ENCODE data around the gene ANKRD36C. TPM values are rescaled to one million over a fixed set of nuclear protein-coding genes. Genes with fewer than 3 reads are reported as not detected.
"Not testable (repeated sequence)": the region's sequence is repeated elsewhere in the genome, so short reads cannot be mapped to it uniquely, and the experiment has no call there.

The ANKRD36C gene
- polyA plus RNA-seq, 1 donor (not counting 4 experiments of a cell fraction or from before 2014, with no cell fraction given), result 7.4 TPM

- H3K4me3 ChIP-seq (ENCODE audit: control insufficient read depth in 2 of 3, extremely low read depth in 1 of 3, insufficient read depth in 2 of 3, low read depth in 1 of 3, low read length in 3 of 3); H3K9me1 ChIP-seq (ENCODE audit: control insufficient read depth, extremely low read depth, insufficient read depth, low read length); H3K36me3 ChIP-seq (ENCODE audit: control insufficient read depth in 2 of 2, extremely low read depth in 1 of 2, insufficient read depth in 2 of 2, low read length in 2 of 2); H3K27me3 ChIP-seq (ENCODE audit: control insufficient read depth, extremely low read depth, insufficient read depth, low read length); DNase-seq (ENCODE audit: low read depth, low spot score); H3K9ac ChIP-seq (ENCODE audit: control insufficient read depth, extremely low read depth, insufficient read depth, low read length); H3K4me1 ChIP-seq (ENCODE audit: control insufficient read depth, extremely low read depth, insufficient read depth, low read length); H3K27ac ChIP-seq (ENCODE audit: control insufficient read depth, insufficient read depth, low read length); H3K9me3 ChIP-seq (ENCODE audit: control insufficient read depth, low read depth, low read length); H2AFZ ChIP-seq (ENCODE audit: control insufficient read depth, low read length); H3K79me2 ChIP-seq (ENCODE audit: control insufficient read depth, insufficient read depth, low read length); dilution Hi-C loops (cut with MboI; ENCODE audit: extremely low pct_ligation_motif_present, low sequenced_read_pairs); H4K20me1 ChIP-seq (ENCODE audit: control insufficient read depth, extremely low read depth, insufficient read depth, low read length); FAIRE-seq: not testable (repeated sequence)
- peak overlapping the region; percentile 30 for H3K4me2 ChIP-seq (ENCODE audit: control insufficient read depth, extremely low read depth, insufficient read depth, low read depth, low read length)
Observed at GRCh38 chr2:95911431-95911830, 80.2 kb downstream of the ANKRD36C start.

GRCh38 chr2:95894443-95894842, 97.2 kb downstream of the ANKRD36C start:
- H3K27me3 ChIP-seq (ENCODE audit: control insufficient read depth, extremely low read depth, insufficient read depth, low read length); H3K4me1 ChIP-seq (ENCODE audit: control insufficient read depth, extremely low read depth, insufficient read depth, low read length); H3K36me3 ChIP-seq (ENCODE audit: control insufficient read depth in 2 of 2, extremely low read depth in 1 of 2, insufficient read depth in 2 of 2, low read length in 2 of 2); H2AFZ ChIP-seq (ENCODE audit: control insufficient read depth, low read length); H3K4me2 ChIP-seq (ENCODE audit: control insufficient read depth, extremely low read depth, insufficient read depth, low read depth, low read length); H3K4me3 ChIP-seq (ENCODE audit: control insufficient read depth in 2 of 3, extremely low read depth in 1 of 3, insufficient read depth in 2 of 3, low read depth in 1 of 3, low read length in 3 of 3); dilution Hi-C loops (cut with MboI; ENCODE audit: extremely low pct_ligation_motif_present, low sequenced_read_pairs); H4K20me1 ChIP-seq (ENCODE audit: control insufficient read depth, extremely low read depth, insufficient read depth, low read length); H3K79me2 ChIP-seq (ENCODE audit: control insufficient read depth, insufficient read depth, low read length); H3K27ac ChIP-seq (ENCODE audit: control insufficient read depth, insufficient read depth, low read length); FAIRE-seq; H3K9me3 ChIP-seq (ENCODE audit: control insufficient read depth, low read depth, low read length); H3K9me1 ChIP-seq (ENCODE audit: control insufficient read depth, extremely low read depth, insufficient read depth, low read length); DNase-seq (ENCODE audit: low read depth, low spot score); H3K9ac ChIP-seq (ENCODE audit: control insufficient read depth, extremely low read depth, insufficient read depth, low read length): not testable (repeated sequence)

- FAIRE-seq; H3K9me1 ChIP-seq (ENCODE audit: control insufficient read depth, extremely low read depth, insufficient read depth, low read length); H3K4me2 ChIP-seq (ENCODE audit: control insufficient read depth, extremely low read depth, insufficient read depth, low read depth, low read length); H3K4me3 ChIP-seq (ENCODE audit: control insufficient read depth in 2 of 3, extremely low read depth in 1 of 3, insufficient read depth in 2 of 3, low read depth in 1 of 3, low read length in 3 of 3); H3K36me3 ChIP-seq (ENCODE audit: control insufficient read depth in 2 of 2, extremely low read depth in 1 of 2, insufficient read depth in 2 of 2, low read length in 2 of 2); H3K79me2 ChIP-seq (ENCODE audit: control insufficient read depth, insufficient read depth, low read length); H2AFZ ChIP-seq (ENCODE audit: control insufficient read depth, low read length); dilution Hi-C loops (cut with MboI; ENCODE audit: extremely low pct_ligation_motif_present, low sequenced_read_pairs); H4K20me1 ChIP-seq (ENCODE audit: control insufficient read depth, extremely low read depth, insufficient read depth, low read length); H3K27me3 ChIP-seq (ENCODE audit: control insufficient read depth, extremely low read depth, insufficient read depth, low read length); H3K27ac ChIP-seq (ENCODE audit: control insufficient read depth, insufficient read depth, low read length); DNase-seq (ENCODE audit: low read depth, low spot score); H3K9me3 ChIP-seq (ENCODE audit: control insufficient read depth, low read depth, low read length); H3K9ac ChIP-seq (ENCODE audit: control insufficient read depth, extremely low read depth, insufficient read depth, low read length); H3K4me1 ChIP-seq (ENCODE audit: control insufficient read depth, extremely low read depth, insufficient read depth, low read length): not testable (repeated sequence)
Observed at GRCh38 chr2:95867929-95868328, 123.7 kb downstream of the ANKRD36C start.

- H3K27me3 ChIP-seq (ENCODE audit: control insufficient read depth, extremely low read depth, insufficient read depth, low read length); H3K9me1 ChIP-seq (ENCODE audit: control insufficient read depth, extremely low read depth, insufficient read depth, low read length); H3K4me1 ChIP-seq (ENCODE audit: control insufficient read depth, extremely low read depth, insufficient read depth, low read length); H3K27ac ChIP-seq (ENCODE audit: control insufficient read depth, insufficient read depth, low read length); H3K9me3 ChIP-seq (ENCODE audit: control insufficient read depth, low read depth, low read length); H3K4me3 ChIP-seq (ENCODE audit: control insufficient read depth in 2 of 3, extremely low read depth in 1 of 3, insufficient read depth in 2 of 3, low read depth in 1 of 3, low read length in 3 of 3); FAIRE-seq; dilution Hi-C loops (cut with MboI; ENCODE audit: extremely low pct_ligation_motif_present, low sequenced_read_pairs); H4K20me1 ChIP-seq (ENCODE audit: control insufficient read depth, extremely low read depth, insufficient read depth, low read length); H3K4me2 ChIP-seq (ENCODE audit: control insufficient read depth, extremely low read depth, insufficient read depth, low read depth, low read length); H3K9ac ChIP-seq (ENCODE audit: control insufficient read depth, extremely low read depth, insufficient read depth, low read length); DNase-seq (ENCODE audit: low read depth, low spot score); H3K36me3 ChIP-seq (ENCODE audit: control insufficient read depth in 2 of 2, extremely low read depth in 1 of 2, insufficient read depth in 2 of 2, low read length in 2 of 2); H2AFZ ChIP-seq (ENCODE audit: control insufficient read depth, low read length); H3K79me2 ChIP-seq (ENCODE audit: control insufficient read depth, insufficient read depth, low read length): not testable (repeated sequence)
Observed at GRCh38 chr2:95867047-95867677, 124.5 kb downstream of the ANKRD36C start.

GRCh38 chr2:95862121-95862520, 129.5 kb downstream of the ANKRD36C start:
- H3K4me2 ChIP-seq (ENCODE audit: control insufficient read depth, extremely low read depth, insufficient read depth, low read depth, low read length); DNase-seq (ENCODE audit: low read depth, low spot score); H3K4me1 ChIP-seq (ENCODE audit: control insufficient read depth, extremely low read depth, insufficient read depth, low read length); H3K9ac ChIP-seq (ENCODE audit: control insufficient read depth, extremely low read depth, insufficient read depth, low read length); H3K9me3 ChIP-seq (ENCODE audit: control insufficient read depth, low read depth, low read length); H3K4me3 ChIP-seq (ENCODE audit: control insufficient read depth in 2 of 3, extremely low read depth in 1 of 3, insufficient read depth in 2 of 3, low read depth in 1 of 3, low read length in 3 of 3); H3K27ac ChIP-seq (ENCODE audit: control insufficient read depth, insufficient read depth, low read length); H3K36me3 ChIP-seq (ENCODE audit: control insufficient read depth in 2 of 2, extremely low read depth in 1 of 2, insufficient read depth in 2 of 2, low read length in 2 of 2); H4K20me1 ChIP-seq (ENCODE audit: control insufficient read depth, extremely low read depth, insufficient read depth, low read length); H2AFZ ChIP-seq (ENCODE audit: control insufficient read depth, low read length); H3K9me1 ChIP-seq (ENCODE audit: control insufficient read depth, extremely low read depth, insufficient read depth, low read length); H3K79me2 ChIP-seq (ENCODE audit: control insufficient read depth, insufficient read depth, low read length); FAIRE-seq; H3K27me3 ChIP-seq (ENCODE audit: control insufficient read depth, extremely low read depth, insufficient read depth, low read length); dilution Hi-C loops (cut with MboI; ENCODE audit: extremely low pct_ligation_motif_present, low sequenced_read_pairs): not testable (repeated sequence)

Data from keratinocyte (primary cell).